Gastrocnemius medialis (tissue), 4 donors: ENCODE results near the gene VSIG4.

ENCODE experiments used
- POLR2A ChIP-seq, 2 donors: fragments of 450-650 bp; IDR thresholded peaks; one replicate each; pipeline ENCODE4 v1.6.1; 2017; ENCODE audit warnings: antibody characterized with exemption in 2 of 2, mild to moderate bottlenecking in 2 of 2, moderate library complexity in 2 of 2
- TF ChIP-seq, protein P1 (sequence below), 5 experiments: fragments of 450-650 bp in 3 of 5; fragments of 200-600 bp in 2 of 5; sonication (generic) in 2 of 5; IDR thresholded peaks in 4 of 5; conservative IDR thresholded peaks in 1 of 5; 1 replicate in 4 of 5; 2 replicates in 1 of 5; pipeline ENCODE4 v1.5.1; 2016 to 2019; ENCODE audit warnings: antibody characterized with exemption in 5 of 5, mild to moderate bottlenecking in 3 of 5, moderate library complexity in 3 of 5

DNA sequence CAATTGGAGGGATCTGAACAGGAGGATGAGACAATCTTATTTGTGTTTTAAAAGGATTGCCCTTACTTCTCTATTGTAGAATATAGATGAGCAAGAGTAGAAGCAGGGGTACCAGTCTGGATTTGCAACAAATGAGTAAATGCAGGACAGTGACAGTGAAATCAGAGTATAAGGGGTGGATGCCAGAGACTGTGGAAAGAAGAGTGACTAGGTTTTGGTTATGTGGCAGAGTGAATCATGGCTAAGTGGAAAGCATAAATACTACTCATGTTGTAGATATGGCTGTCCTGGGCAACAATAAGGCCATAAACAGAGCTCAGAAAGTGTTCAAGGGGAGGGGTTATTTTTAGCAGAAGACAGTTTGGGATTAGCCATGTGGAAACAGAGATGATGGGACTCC is 6.0 kb upstream of the VSIG4 start:
- TF ChIP-seq, protein P1, sequence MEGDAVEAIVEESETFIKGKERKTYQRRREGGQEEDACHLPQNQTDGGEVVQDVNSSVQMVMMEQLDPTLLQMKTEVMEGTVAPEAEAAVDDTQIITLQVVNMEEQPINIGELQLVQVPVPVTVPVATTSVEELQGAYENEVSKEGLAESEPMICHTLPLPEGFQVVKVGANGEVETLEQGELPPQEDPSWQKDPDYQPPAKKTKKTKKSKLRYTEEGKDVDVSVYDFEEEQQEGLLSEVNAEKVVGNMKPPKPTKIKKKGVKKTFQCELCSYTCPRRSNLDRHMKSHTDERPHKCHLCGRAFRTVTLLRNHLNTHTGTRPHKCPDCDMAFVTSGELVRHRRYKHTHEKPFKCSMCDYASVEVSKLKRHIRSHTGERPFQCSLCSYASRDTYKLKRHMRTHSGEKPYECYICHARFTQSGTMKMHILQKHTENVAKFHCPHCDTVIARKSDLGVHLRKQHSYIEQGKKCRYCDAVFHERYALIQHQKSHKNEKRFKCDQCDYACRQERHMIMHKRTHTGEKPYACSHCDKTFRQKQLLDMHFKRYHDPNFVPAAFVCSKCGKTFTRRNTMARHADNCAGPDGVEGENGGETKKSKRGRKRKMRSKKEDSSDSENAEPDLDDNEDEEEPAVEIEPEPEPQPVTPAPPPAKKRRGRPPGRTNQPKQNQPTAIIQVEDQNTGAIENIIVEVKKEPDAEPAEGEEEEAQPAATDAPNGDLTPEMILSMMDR (IDR thresholded peaks at IDR 0.05 in 4 of 5, conservative IDR thresholded peaks at IDR 0.05 in 1 of 5) = no peak
- no peak for TF ChIP-seq POLR2A (IDR thresholded peaks at IDR 0.05)
